ENCODE results near the gene LINC00237.

The LINC00237 gene

GRCh38 chr20:21145424-21145823 lies 39.3 kb upstream of the LINC00237 start:
- no peak overlapping the region for H3K27ac ChIP-seq
- TF ChIP-seq ZFX (IDR thresholded peaks at IDR 0.05) (no peak), CTCF (conservative IDR thresholded peaks at IDR 0.05) (no peak)

GRCh38 chr20:21143194-21143890 lies 37.2 kb upstream of the LINC00237 start:
- no peak overlapping the region for H3K27ac ChIP-seq
- TF ChIP-seq CTCF (conservative IDR thresholded peaks at IDR 0.05) (no peak), ZFX (IDR thresholded peaks at IDR 0.05) (no peak)

GRCh38 chr20:21141825-21142224 lies 35.7 kb upstream of the LINC00237 start:
- no peak for TF ChIP-seq CTCF (conservative IDR thresholded peaks at IDR 0.05)
- TF ChIP-seq ZFX (IDR thresholded peaks at IDR 0.05) = no peak
- no peak overlapping the region for H3K27ac ChIP-seq

- H3K27ac ChIP-seq = no peak overlapping the region
- TF ChIP-seq ZFX (IDR thresholded peaks at IDR 0.05) = no peak
- TF ChIP-seq CTCF (conservative IDR thresholded peaks at IDR 0.05) = no peak
Observed at GRCh38 chr20:21139881-21140566, 33.9 kb upstream of the LINC00237 start.

GRCh38 chr20:21137078-21137477 lies 30.9 kb upstream of the LINC00237 start:
- H3K27ac ChIP-seq = no peak overlapping the region
- TF ChIP-seq CTCF (conservative IDR thresholded peaks at IDR 0.05) (no peak), ZFX (IDR thresholded peaks at IDR 0.05) (no peak)

- TF ChIP-seq ZFX (IDR thresholded peaks at IDR 0.05) (no peak), CTCF (conservative IDR thresholded peaks at IDR 0.05) (no peak)
- H3K27ac ChIP-seq = no peak overlapping the region
Observed at GRCh38 chr20:21136015-21136732, 30.0 kb upstream of the LINC00237 start.

Measured in C4-2B (cell line).